Activated CD4-positive, CD25-positive, alpha-beta regulatory T cell treated with anti-CD3 and anti-CD28 coated beads, Interleukin-2, amount 50 U/mL, for 24 hours (primary cell): Measurements from ENCODE around the gene DELE1.

Source experiments
- ATAC-seq, 2 donors: fragments of 150-1000 bp; cut with Tn5 transposase; one replicate each; pipeline ENCODE4 v1.10.0; 2021; ENCODE audit warnings: mild to moderate bottlenecking in 1 of 2, moderate library complexity in 1 of 2

Gene DELE1

DNA sequence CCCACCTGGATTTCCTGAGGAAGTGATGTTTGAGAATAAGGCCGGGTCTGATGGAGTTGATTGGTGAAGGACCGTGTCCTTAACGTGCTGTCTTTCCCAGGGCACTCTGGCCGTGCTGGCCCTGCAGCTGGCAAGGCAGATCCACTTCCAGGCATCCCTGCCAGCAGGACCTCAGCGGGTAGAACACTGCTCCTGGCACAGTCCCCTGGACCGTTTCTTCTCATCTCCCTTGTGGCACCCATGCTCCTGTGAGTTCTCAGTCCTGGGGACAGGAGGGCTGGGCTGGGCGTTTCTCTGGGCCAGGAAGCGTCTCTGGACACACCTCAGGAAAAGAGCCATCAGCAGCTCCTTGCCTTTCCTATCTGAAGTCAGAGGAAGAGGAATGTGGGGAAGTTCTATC is 4.4 kb downstream of the DELE1 start:
- no peak for ATAC-seq

DNA sequence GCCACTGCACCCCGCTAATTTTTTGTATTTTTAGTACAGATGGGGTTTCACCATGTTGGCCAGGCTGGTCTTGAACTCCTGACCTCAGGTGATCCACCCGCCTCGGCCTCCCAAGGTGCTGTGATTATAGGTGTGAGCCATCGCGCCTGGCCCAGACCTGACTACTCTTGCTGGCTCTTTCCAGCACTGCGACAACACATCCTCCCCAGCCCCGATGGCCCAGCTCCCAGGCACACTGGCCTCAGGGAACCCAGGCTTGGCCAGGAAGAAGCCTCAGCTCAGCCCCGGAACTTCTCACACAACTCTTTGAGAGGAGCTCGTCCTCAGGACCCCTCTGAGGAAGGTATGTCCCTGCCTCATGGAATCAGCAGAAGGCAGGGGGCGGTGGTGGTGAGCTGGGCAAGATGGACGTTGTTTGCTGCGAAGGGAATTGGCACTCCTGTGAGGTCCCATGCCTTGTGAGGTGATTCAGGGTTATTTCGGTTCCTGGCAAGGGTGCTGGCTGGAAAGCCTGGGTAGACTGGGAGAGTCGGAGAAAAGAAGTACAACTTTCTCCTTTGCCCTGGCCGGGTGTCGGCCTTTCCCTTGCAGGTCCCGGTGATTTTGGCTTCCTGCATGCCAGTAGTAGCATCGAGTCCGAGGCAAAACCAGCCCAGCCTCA is 5.9 kb downstream of the DELE1 start:
- ATAC-seq: no peak

DNA sequence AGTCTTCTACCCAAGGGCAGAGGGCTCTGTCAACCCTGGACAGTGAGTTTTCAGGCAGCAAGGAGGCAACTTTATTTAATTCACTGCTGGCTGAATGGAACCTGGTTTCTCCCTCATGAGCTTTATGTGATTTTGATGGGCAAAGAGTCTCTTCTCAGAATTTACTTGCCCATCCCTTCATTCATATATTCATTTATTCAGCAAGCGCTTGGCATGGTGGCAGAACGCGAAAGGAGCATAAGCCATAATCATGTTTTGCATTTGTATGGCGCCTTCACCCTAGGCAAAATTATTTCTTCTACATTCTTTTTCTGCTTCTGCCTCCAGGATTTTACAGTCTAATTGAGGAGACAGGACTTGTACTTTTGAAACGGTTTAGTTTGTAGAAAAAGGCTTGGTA is 8.0 kb downstream of the DELE1 start:
- ATAC-seq: no peak

DNA sequence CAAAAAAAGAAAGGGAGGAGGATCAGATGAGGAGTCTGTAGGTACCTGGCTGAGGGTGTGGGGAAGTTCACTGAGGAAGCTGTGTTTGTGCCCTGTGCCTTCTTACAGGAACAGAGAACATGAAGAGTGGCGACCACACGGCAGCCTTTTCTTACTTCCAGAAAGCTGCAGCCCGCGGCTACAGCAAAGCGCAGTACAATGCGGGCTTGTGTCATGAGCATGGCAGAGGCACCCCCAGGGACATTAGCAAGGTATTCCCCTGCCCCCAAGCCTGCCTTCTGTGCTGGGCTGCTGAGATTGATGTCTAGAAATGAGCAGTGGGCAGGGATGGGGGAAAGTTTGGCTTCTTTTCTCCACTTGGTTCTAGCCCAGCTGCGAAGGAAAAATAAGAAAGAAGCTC is 9.5 kb downstream of the DELE1 start:
- ATAC-seq: no peak

DNA sequence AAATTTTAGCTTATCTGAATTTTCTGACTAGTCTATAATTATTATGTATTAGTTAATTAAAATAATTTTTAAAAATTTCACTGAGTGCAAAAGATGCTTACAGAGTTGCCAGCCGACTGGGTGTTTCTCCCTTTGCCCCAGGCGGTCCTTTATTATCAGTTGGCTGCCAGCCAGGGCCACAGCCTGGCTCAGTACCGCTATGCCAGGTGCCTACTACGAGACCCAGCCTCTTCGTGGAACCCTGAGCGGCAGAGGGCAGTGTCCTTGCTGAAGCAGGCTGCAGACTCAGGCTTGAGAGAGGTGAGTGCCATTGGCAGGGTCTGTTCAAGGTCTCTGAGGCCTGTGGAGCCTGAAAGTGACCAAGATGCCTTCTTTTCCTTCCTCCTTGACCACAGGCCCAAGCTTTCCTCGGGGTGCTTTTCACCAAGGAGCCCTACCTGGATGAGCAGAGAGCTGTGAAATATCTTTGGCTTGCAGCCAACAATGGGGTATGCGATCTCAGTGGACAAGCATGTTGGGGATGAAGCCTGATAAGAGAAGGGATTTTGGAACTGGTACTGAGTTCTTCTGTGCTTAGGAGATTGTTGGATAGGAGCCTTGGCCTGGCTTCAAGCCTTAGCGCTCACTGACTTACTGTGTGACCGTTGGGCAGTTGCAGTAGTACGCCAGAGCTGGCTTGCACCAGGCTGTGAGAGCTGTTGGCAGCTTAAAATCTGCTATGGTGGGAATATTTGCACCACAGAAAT is 10.6 kb downstream of the DELE1 start:
- no peak for ATAC-seq

DNA sequence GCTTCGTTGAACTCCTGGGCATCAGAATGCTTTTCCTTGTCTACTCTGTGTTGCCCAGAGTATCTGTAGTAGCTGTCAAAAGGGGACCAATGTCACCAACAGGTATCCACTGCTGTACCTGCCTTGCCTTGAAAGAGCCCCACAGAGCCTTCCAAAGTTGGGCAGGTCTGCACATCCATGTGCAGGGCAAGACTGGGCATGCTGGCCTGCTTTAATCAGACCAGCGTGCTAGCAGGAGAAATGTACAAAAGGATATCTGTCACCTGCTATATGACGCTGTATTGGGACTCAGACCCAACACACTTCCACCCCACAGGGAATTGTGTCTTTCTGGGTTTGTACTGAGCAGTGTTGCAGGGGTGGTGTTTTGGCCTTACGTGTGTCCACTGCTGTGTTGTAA is 11.9 kb downstream of the DELE1 start:
- no peak for ATAC-seq

DNA sequence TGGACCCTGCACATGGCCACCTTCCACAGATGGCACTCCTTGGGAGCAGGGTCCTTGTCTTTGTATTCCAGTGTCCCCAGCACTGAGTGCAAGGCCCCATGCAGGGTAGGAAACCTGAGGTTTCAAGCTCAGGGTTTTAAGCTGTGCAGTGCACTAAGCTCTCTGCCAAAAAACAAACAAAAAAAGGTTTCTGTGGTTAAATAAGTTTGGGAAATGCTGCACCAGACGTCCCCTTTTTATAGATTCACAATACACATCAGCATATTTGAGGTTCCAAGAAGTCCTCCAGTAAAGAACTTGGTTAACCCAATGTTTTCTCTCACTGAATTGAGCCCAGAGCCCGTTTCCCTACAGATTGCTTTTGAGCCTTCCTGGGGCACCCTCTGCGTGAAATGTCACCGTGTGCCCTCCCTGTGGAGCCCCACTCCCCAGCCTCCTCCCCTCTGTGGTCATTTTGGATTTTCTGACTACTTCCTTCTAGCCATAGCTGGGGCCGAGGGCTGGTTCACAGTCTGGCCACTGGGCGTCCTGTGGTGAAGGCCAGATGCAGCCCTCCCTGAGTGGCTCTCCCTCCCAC is 17.1 kb downstream of the DELE1 start:
- no peak for ATAC-seq

DNA sequence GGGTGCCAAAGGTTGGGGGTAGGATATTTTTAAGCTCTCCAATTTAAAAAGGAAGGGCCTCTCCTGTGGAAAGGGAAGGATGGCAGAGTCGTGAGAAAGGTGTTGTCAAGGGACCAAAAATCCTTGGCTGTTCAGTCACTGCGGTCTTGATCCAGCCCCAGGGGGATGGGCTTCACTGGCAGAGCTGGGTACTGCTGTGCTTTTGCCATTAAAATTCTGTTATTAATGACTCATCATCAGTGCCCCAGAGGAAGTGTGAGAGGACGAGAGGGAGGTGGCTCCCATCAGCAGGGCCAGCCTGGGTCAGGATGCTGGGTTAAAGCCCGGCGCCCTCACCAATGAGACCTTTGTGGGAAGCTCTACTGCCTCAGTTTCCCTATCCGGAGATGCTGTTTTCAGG is 17.6 kb downstream of the DELE1 start:
- peak in 1 of 2 donors; percentile 17 for ATAC-seq

DNA sequence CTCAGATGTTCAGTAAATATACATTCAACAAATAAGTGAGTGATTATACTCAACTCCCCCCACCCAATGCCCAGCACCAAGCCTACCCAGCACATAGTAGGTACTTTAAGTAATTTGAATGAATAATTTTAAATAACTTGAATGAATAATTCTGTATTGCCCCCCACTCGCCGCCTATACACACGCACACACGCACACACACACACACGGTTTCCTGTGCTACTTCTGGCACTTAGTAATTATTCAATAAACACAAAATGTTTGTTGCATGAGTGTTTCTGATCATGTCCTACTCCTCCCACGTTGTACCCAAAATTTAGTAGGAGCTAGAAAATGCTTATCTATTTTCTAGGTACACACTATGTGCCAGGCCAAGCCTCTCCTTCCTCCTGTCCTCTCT is 18.1 kb downstream of the DELE1 start:
- no peak for ATAC-seq

DNA sequence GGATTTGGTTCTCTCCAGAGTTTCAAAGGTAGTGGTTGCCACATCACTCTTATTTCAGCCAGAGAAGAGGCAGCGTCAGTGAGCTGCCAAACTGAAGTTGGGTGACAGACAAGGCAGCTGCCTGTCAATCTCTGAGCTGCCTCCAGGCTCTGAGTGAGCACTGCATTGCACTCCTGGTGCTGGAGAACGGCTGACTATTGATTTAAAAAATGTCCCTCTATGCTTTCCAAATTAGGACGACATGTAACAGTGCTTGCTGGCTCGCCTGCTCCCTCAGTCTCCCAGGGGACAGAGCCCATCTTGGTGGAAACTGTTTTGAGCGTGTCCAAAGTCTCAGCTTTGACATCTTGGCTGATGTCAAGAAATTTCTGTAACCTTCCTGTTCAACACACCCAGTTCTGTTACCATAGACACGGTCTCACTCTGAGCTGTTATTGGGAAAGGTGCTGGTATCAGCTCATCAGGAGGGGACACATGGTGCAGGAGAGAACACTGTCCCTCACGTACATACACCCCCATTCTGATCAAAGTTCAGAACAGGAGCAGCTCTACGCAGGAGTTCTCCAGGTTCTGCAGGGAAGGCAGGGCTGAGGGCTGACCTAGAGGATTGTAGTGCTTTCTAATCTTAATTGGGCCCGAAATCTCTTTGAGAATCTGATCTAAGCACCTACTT is 18.6 kb downstream of the DELE1 start:
- ATAC-seq: no peak

DNA sequence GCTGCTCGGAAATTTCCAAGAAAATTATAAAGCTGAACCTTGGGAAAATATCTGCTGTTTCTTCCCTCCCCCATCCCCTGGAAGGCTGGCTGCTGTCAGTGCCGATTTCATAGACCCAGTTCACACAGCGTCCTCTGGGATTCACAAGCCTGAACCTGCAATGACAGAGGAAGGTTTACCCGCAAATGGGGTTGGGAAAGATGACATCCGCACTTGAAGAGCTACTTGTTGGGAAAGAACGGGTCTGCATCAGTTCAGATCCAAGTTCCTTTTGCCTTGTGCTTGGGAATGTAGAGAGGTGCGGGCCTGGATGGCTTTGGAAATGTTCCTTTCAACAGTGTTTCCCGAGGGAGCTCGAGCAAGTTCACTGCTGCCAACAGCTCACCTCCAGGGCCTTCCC is 20.4 kb downstream of the DELE1 start:
- no peak for ATAC-seq

DNA sequence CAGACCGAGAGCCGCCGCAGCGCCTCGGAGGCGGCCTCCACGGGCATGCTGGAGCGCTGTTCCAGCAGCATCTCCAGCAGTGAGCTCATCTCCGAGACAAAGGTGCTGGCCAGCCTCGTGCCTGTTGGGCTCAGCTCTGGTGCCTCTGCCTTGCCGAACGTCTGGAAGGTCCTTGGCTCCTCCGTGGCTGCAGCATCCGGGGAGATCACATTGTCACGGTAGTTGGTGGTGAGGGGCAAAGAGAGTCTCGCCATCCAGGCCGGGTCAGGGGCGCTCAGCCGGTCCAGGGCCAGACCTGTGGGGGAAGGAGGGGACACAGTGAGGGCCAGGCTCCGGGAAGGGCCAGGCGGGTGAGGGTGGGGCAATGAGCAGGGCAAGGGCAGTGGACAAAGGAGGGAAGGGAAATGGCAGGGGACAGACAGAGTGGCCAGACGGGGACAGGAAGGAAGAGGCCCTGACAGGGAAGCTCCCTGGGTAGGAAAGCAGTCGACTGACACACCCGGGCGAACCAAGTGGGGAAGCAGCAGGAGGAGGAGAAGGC is 21.9 kb downstream of the DELE1 start:
- ATAC-seq: no peak

DNA sequence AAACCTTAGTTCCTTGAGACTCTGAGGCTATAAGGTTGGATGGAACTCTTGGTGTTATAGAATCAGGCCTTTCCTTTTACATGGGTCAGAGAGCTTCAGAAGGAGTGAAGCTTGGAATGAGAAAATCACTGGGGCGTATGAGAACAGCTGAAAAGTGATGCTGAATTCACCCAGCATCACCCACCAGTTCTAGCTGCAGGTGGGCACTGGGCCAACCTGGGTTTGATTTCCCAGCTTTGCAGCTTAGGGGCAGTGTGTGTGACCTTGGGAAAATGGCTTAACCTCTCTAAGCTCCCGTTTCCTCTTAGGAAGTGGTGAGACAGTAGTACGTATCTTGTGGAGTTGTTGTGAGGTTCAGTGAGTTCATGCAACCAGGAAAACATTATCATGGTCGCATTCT is 23.6 kb downstream of the DELE1 start:
- no peak for ATAC-seq

DNA sequence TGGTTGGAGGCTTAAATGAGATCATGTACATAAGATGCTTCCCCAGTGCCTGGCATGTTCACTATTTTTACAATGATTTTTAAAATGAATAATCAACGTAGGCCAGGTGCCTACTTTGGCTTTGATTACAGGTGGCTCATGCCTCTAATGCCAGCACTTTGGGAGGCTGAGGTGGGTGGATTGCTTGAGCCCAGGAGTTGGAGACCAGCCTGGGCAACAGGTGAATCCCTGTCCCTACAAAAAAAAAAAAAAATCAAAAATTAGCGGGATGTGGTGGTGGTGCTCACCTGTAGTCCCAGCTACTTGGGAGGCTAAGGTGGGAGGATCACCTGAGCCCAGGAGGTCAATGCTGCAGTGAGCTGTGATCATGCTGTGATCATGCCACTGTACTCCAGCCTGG is 25.1 kb downstream of the DELE1 start:
- ATAC-seq: no peak

DNA sequence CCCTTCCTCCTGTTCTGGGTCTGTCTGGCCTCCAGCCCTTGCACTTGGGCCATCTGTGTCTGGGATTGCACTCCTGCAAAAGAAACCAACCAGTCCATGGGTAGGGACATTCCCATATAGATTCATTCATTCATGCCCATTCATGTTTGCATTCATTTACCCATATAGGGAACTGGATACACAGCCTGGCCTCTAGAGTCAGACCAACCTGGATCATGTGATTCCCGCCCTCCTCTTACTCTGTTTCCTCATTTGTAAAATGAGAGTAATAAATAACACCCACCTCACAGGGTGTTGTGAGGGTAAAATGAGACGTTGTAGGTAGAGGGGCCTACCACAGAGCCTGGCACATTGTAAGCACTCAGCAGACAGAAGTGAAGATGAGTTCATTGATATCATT is 25.8 kb downstream of the DELE1 start:
- no peak for ATAC-seq

DNA sequence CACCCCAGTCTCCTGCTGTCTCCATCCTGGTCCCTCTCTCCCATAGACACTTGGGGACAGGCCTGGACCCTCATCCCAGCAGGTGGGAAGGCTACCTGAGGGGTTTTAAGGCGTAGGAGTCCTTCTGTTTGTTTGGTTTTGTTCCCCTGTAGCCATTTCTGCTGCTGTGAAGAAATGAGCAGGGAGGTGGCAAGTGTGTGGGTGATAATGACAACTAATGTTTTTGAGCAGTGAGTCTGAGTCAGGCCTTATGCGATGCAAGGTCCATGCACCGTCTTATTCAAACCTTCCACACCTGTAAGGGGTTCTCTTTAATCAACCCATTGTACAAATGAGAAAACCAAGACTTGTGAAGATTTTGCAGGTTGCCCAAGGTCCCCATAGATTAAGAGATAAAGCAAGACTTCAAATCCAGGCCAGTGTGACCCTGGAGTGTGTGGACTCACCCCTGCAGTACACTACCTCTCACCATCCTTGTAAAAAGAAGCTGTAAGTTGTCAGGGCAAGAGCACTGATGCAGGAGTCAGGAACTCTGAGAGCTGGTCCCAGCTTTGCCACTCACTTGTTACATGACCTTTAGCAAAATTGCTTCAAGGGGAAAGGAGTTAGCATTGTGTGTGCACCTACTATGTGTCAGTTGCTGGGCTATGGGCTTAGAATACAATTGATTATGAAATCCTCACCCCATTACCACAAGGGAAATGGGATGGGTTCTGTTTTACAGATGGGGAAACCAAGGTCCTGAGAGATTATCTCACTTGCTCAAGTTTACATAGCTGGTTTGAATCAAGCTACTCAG is 26.7 kb downstream of the DELE1 start:
- no peak for ATAC-seq

DNA sequence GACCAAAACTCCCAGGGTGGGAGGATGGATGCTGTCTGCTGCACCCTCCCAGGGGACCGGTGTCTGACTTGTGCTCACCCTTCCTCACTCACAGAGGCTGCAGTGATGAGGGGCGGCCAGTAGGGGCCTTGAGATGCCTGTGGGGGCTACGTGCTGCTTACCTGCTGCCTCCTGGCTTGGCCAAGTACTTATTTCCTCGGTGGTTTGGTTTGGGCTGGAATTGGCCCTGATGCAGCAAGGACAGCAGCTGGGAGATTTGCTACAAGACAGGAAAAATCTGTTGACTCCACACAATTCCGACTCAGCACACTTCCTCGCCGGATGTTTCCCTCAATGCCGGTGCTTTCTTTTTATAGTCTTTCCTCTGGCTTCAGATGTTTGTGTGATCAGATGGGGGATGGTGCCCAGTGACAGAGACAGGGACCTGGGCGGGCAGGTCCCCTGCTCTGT is 27.7 kb downstream of the DELE1 start:
- peak in 1 of 2 donors; percentile 65 for ATAC-seq

DNA sequence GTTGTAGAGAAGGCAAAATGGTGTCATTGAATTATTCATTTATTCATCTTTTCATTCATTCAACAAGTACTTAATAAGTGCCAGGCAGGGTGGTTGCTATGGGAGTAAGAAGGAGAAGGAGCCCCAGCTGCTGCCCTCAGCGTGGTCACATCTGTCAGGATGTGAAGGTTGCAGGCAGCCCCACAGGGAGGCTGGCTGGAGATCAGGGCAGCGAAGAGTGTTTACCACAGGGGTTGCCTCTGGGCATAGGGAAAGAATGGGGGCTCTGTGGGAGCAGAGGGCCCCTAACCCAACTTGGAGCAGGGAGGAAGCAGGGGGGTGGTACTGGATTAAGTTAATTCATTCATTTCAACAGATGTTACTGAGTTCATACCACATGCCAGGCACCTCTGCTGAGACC is 28.3 kb downstream of the DELE1 start:
- no peak for ATAC-seq

DNA sequence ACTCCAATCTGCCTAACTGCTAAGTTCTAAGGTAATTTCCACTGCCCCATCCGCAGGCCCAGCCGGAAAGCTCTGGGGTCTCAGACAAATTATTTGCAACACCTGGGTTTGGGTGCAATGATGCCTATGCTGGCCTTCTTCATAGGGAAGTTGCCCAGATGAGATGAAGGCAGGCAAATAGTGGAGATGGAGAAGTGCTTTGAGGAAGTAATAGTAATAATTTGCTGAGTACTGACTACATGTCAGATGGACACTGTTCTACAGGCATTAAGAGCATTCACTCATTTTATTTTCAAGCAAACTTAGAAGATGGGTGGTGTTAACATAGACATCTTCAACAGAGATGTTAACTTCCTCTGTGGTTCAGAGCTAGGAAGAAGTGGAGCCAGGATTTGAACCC is 30.5 kb downstream of the DELE1 start:
- ATAC-seq: no peak

DNA sequence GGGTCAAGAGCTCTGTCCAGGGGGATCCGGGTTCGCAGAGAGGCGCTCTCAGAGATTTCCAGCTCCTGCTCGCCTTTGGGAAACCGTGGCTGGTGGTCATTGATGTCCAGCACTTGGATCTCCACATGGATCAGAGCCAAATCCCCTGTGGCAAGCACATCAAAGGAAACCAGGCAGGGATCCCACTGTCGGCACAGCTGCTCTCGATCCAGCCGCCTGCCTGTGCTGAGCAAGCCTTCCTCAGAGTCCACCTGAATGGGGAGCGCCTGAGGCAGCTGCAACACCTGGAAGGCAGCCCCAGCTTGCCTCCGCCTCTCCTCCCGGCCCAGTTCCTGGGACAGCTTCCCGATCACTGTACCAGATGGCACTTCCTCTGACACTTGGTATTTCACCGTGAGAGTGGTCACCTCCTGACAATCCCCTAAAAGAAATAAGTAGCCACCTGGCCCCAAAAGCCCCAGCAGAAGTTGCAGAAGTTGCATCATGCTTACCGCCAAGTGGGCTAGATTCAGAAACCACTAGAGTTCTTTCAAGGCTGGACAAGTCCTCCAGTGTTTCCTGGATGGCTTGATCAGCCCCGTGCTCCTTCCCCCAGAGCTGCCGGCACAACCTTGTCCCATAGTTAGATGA is 33.8 kb downstream of the DELE1 start:
- no peak for ATAC-seq

DNA sequence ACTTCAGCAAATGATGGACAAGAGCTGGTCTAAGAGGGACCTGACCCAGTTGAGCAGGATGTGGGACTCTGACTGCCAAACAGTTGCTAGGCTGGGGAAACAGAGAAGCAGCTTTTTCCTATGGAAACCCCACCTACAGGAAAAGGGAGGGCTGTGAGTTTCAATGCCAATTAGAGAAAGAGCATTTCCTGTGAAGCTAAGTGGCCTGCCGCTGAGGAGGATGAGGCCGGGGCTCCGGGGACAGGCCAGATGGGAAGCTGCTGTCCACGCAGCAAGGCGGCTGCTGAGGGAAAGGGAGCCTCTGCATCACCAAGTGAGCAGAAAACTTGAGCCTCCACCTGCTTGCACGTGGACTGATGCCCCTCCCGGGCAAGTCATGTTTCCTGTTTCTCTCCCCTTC is 34.4 kb downstream of the DELE1 start, which contains the start of gene PCDH12:
Gene PCDH12 (minus strand): TSS at position 90 of the 400 bp plus-strand sequence. CDS start 351 bp downstream, outside the sequence.
- ATAC-seq: no peak
